OCI-LY7 (cell line): Measurements from ENCODE around the gene KCTD17. TPM values are rescaled to one million over a fixed set of nuclear protein-coding genes. Genes with fewer than 3 reads are reported as not detected.

Experiments used
- BruUV-seq: library from RNA; stranded (reverse); fragments of 400-500 nt; replicated peaks from 2 replicates; lab custom pipeline; 2021; lab: Mats Ljungman, UMichigan
- CTCF ChIA-PET: fragments of 300-600 bp; sonication (Branson Sonifier 250); formaldehyde crosslinking; loops from one replicate; lab custom pipeline; 2022; ENCODE audit warnings: antibody characterized with exemption; ENCODE audit not compliant: unreplicated experiment; lab: Charles Lee
- POLR2A ChIA-PET: fragments of 300-600 bp; sonication (Branson Sonifier 250); formaldehyde crosslinking; loops from one replicate; lab custom pipeline; 2022; ENCODE audit warnings: antibody characterized with exemption; lab: Charles Lee
- DNase-seq: peaks from one replicate; pipeline ENCODE4 v3.0.0-alpha.2; 2015; ENCODE audit warnings: low spot score
- H2AFZ ChIP-seq: fragments of 200-600 bp; sonication (generic), shearing (Covaris generic); 2 replicates; pipeline ENCODE4 v1.6.1; 2014; ENCODE audit warnings: mild to moderate bottlenecking, antibody characterized with exemption, low read length, moderate library complexity
- H3K27ac ChIP-seq: fragments of 200-600 bp; sonication (generic); 2 replicates; pipeline ENCODE4 v1.5.1; 2014; ENCODE audit warnings: mixed run types, low read depth, mild to moderate bottlenecking, moderate library complexity, low read length, inconsistent platforms; ENCODE audit not compliant: poor library complexity, severe bottlenecking
- H3K36me3 ChIP-seq: fragments of 200-600 bp; sonication (generic); 2 replicates; pipeline ENCODE4 v1.6.1; 2014; ENCODE audit warnings: mild to moderate bottlenecking, antibody characterized with exemption, low read length, moderate library complexity, mixed read lengths; ENCODE audit not compliant: insufficient read depth
- H3K4me1 ChIP-seq: fragments of 200-600 bp; sonication (generic); 2 replicates; pipeline ENCODE4 v1.5.1; 2014; ENCODE audit warnings: mild to moderate bottlenecking, low read length; ENCODE audit not compliant: insufficient read depth, poor library complexity, severe bottlenecking
- H3K4me2 ChIP-seq: fragments of 200-600 bp; sonication (generic); 2 replicates; pipeline ENCODE4 v1.6.1; 2014; ENCODE audit warnings: mild to moderate bottlenecking, low read length
- H3K4me3 ChIP-seq: fragments of 200-600 bp; sonication (generic); 2 replicates; pipeline ENCODE4 v1.5.1; 2014; ENCODE audit warnings: mild to moderate bottlenecking, low read depth, low read length; ENCODE audit not compliant: poor library complexity, severe bottlenecking
- H3K79me2 ChIP-seq: fragments of 200-600 bp; sonication (generic); 2 replicates; pipeline ENCODE4 v1.6.1; 2016; ENCODE audit warnings: low read depth, mild to moderate bottlenecking, low read length, moderate library complexity, mixed read lengths; ENCODE audit not compliant: insufficient read depth
- H3K9me2 ChIP-seq: fragments of 200-600 bp; sonication (generic); 2 replicates; pipeline ENCODE4 v1.6.1; 2016; ENCODE audit warnings: mild to moderate bottlenecking, low read length, mixed read lengths; ENCODE audit not compliant: insufficient read depth
- H3K9me3 ChIP-seq: fragments of 200-600 bp; sonication (generic); 2 replicates; pipeline ENCODE4 v1.6.1; 2014; ENCODE audit warnings: mild to moderate bottlenecking, mixed run types, low read length, mixed read lengths
- H4K20me1 ChIP-seq: fragments of 200-600 bp; sonication (generic); 2 replicates; pipeline ENCODE4 v1.6.1; 2014; ENCODE audit warnings: mild to moderate bottlenecking, antibody characterized with exemption, low read length, moderate library complexity, mixed read lengths; ENCODE audit not compliant: insufficient read depth
- CTCF ChIP-seq: fragments of 200-600 bp; sonication (generic); conservative IDR thresholded peaks from 2 replicates; pipeline ENCODE4 v1.5.1; 2014; ENCODE audit warnings: mild to moderate bottlenecking, antibody characterized with exemption, low read length, moderate library complexity, mixed read lengths
- EZH2phosphoT487 ChIP-seq: fragments of 200-600 bp; sonication (generic); IDR thresholded peaks from 2 replicates; pipeline ENCODE4 v1.6.1; 2018; ENCODE audit warnings: low read depth, borderline replicate concordance, mild to moderate bottlenecking, mixed run types, antibody characterized with exemption, low read length, moderate library complexity, mixed read lengths
- intact Hi-C: fragments of 100-400 bp; cut with micrococcal nuclease; formaldehyde crosslinking; loops from one replicate; pipeline ENCODE4 v1.10.0; 2022; ENCODE audit not compliant: unreplicated experiment
- total RNA-seq, 2 experiments: library from RNA; depleted of rRNA in 1 of 2; stranded (reverse); fragments of >200 nt in 1 of 2; shearing (Covaris generic) in 1 of 2; gene quantifications; 2 replicates each; pipeline ENCODE4 v1.2.3, GENCODE V29; 2014 to 2022

KCTD17 gene
- total RNA-seq, 2 experiments from 2014 or later = 17.7 to 21.7 TPM

GRCh38 chr22:37024339-37025157 is 27.0 kb upstream of the KCTD17 start:
- no TSS peak for BruUV-seq

GRCh38 chr22:37025500-37026070 is 26.0 kb upstream of the KCTD17 start:
- Histone ChIP-seq H3K4me2 (no peak overlapping the region), H3K9me2 (no peaks in the 10 kb centered on the region), H3K36me3 (peaks cover 15% of the 10 kb centered on the region), H3K79me2 (peaks cover under 1% of the 10 kb centered on the region; the same call in 1 of the 2 replicates), H2AFZ (no peak overlapping the region), H3K4me1 (peaks cover 6% of the 10 kb centered on the region), H3K4me3 (no peak overlapping the region), H4K20me1 (no peaks in the 10 kb centered on the region), H3K27ac (no peak overlapping the region), H3K9me3 (no peaks in the 10 kb centered on the region)
- POLR2A ChIA-PET = interaction anchor here (0.8 kb wide), 1 partner anchor 19 kb away, joined by 6 read pairs; no protein-coding TSS in a partner anchor
- TF ChIP-seq CTCF (no peak), EZH2phosphoT487 (no peak)
- no peak for DNase-seq
- intact Hi-C loops = no loop called here
- CTCF ChIA-PET = interaction anchor here (0.6 kb wide), 1 partner anchor 96 kb away, joined by 3 read pairs; no protein-coding TSS in a partner anchor
- no TSS peak for BruUV-seq

More at GRCh38 chr22:37024339-37025157, 27.0 kb upstream of the KCTD17 start:
- Histone ChIP-seq H4K20me1 (no peaks in the 10 kb centered on the region), H3K4me1 (peaks cover 6% of the 10 kb centered on the region), H2AFZ (no peak overlapping the region), H3K79me2 (peaks cover 6% of the 10 kb centered on the region; the same call in 1 of the 2 replicates), H3K9me2 (no peaks in the 10 kb centered on the region), H3K4me2 (no peak overlapping the region), H3K9me3 (no peaks in the 10 kb centered on the region), H3K27ac (no peak overlapping the region), H3K4me3 (no peak overlapping the region), H3K36me3 (peaks cover 15% of the 10 kb centered on the region)
- POLR2A ChIA-PET = no interaction called here
- CTCF ChIA-PET = no interaction called here
- intact Hi-C loops = no loop called here
- TF ChIP-seq CTCF = no peak
- TF ChIP-seq EZH2phosphoT487 = no peak
- DNase-seq = no peak
